Motor neuron (in vitro differentiated cells): ENCODE measurements around the gene NKAIN4. TPM values are rescaled to one million over a fixed set of nuclear protein-coding genes. Genes with fewer than 3 reads are reported as not detected.

ENCODE experiments used
- ATAC-seq, 8 experiments: fragments of 200-7000 bp; cut with Tn5 transposase; replicated peaks in 6 of 8; 2 replicates each; pipeline ENCODE4 v1.8.0; 2021; ENCODE audit warnings: mild to moderate bottlenecking in 8 of 8, moderate library complexity in 8 of 8
- H3K27ac ChIP-seq, 2 donors: fragments of 250-450 bp; sonication (Bioruptor Pico); 2 replicates each; pipeline ENCODE4 v1.9.0; 2021; ENCODE audit warnings: antibody characterized with exemption in 2 of 2, mild to moderate bottlenecking in 2 of 2, moderate library complexity in 1 of 2
- H3K4me1 ChIP-seq, 2 donors: fragments of 250-450 bp; sonication (Bioruptor Pico); replicated peaks in 1 of 2; 2 replicates each; pipeline ENCODE4 v1.6.1; 2021; ENCODE audit warnings: antibody characterized with exemption in 2 of 2, mild to moderate bottlenecking in 2 of 2, moderate library complexity in 1 of 2
- H3K4me3 ChIP-seq, 5 donors: fragments of 250-450 bp; sonication (Bioruptor Pico); 2 replicates each; pipeline ENCODE4 v1.9.0; 2021; ENCODE audit warnings: antibody characterized with exemption in 5 of 5, mild to moderate bottlenecking in 5 of 5, moderate library complexity in 4 of 5
- WGBS, 10 experiments: fragments of 450-650 bp; shearing (Covaris generic); methylation state at CpG; one replicate each; pipeline ENCODE4 v1.0.0; 2022; 5-methylcytosine and 5-hydroxymethylcytosine counted together
- in situ Hi-C, 9 experiments: fragments of 400-800 bp; cut with MboI; loops; one replicate each; pipeline ENCODE4 v1.15.0; 2021; ENCODE audit warnings: low sequenced_read_pairs in 9 of 9, low pct_unique_long_range_greater_than_20kb in 2 of 9; ENCODE audit not compliant: unreplicated experiment in 9 of 9
- total RNA-seq, 8 experiments: library from RNA; unstranded; fragments of 300-600 nt; gene quantifications; 2 replicates each; pipeline versions ENCODE4 v1.2.3 to v1.2.4, GENCODE V29; 2022

The NKAIN4 gene
- total RNA-seq, result 100 to 1,000 TPM in 1 of 8 experiments, 10 to 100 TPM in 4, under 1 TPM in 3; 0.31 to 102 (median 18.5) TPM

DNA sequence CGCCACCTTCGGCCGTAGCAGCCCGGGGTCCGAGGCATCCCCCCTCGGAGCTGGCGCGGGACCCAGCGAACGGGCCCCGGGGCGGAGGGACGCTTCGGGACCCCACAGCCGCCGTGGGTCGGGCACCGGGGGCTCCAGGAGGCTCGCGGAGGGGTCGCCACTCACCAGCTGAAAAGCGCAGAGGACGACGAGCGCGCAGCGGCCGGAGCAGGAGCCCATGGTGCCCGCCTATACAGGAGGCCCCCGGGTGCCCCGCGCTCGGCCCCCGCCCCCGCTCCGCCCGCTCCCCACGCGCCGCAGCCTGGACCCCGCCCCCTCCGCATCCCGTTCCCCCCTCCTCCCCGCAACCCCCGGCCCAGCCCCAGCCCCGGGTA, at the start of gene NKAIN4:
NKAIN4 (minus strand) TSS at position 232 of the 374 bp plus-strand sequence; CDS start at position 219, 13 bp downstream.
- Histone ChIP-seq H3K4me3 (peak within 1 kb of the TSS; percentile 36 to 73 (median 43)), H3K27ac (peak within 1 kb of the TSS; percentile 73 to 86), H3K4me1 (peaks cover 49 to 58% of the 10 kb centered on the region in 2 donors)
- peak in 3 of 8 experiments; percentile 31 to 46 (median 38) for ATAC-seq
- in situ Hi-C loops, result no loop called here
- no CpG with 5 or more reads among the region's 46 CpGs for WGBS, 10 experiments

DNA sequence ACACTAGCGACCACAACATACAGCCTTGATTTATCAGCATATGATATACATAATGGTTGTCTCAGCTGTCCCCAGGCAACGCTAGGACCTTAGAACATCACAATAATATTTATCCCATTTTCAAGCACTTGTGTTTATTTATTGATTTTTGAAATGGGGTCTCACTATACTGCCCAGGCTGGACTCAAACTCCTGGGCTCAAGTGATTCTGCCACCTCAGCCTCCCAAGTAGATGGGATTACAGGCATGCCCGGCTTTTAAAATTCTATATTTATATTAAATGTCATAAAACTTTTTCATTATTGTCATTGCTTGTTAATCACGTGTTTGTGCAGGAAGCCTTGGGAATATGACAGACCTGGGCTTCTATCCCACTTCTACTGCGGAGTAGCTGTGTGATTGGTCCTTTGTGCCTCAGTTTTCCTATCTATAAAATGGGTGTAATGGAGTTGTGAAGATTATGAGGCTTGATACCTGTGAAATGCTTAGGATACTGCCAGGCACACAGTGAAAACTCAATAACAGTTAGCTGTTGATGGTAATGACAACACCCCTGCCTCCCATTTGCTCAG, 48.9 kb upstream of the NKAIN4 start:
- Histone ChIP-seq H3K4me3 (no peak overlapping the region), H3K4me1 (peaks cover 10 to 12% of the 10 kb centered on the region in 2 donors), H3K27ac (no peak overlapping the region)
- 26 to 82% (median 50%) methylated on average over 1 to 5 of the region's 5 CpGs; no CpG with 5 or more reads in 1 of the 10 experiments for WGBS, 10 experiments
- ATAC-seq, result no peak
- in situ Hi-C loops, result no loop called here

DNA sequence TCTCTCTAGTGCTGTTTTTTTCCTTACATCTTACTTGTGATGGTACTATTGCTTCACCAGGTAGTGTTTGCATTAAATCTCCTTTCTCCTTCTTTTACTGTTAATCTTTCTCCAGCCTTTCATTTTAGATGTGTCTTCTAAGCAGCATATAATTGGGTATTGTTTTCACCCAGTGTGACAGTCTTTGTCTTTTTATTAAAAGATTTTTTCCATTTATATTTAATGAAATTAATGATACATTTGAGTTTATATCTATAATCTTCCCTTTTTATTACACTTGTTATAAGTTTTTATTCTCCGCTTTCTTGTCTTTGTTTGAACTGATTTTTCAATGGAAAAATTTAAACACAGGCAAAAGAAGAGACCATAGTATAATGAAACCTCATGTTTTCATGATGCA, 47.4 kb upstream of the NKAIN4 start:
- WGBS, 10 experiments, result 89 to 100% (median 95%) methylated on average over 1 of the region's 1 CpG; no CpG with 5 or more reads in 1 of the 10 experiments
- Histone ChIP-seq H3K4me1 (peaks cover 13 to 14% of the 10 kb centered on the region in 2 donors), H3K4me3 (no peak overlapping the region), H3K27ac (no peak overlapping the region)
- no peak for ATAC-seq
- in situ Hi-C loops, result no loop called here

DNA sequence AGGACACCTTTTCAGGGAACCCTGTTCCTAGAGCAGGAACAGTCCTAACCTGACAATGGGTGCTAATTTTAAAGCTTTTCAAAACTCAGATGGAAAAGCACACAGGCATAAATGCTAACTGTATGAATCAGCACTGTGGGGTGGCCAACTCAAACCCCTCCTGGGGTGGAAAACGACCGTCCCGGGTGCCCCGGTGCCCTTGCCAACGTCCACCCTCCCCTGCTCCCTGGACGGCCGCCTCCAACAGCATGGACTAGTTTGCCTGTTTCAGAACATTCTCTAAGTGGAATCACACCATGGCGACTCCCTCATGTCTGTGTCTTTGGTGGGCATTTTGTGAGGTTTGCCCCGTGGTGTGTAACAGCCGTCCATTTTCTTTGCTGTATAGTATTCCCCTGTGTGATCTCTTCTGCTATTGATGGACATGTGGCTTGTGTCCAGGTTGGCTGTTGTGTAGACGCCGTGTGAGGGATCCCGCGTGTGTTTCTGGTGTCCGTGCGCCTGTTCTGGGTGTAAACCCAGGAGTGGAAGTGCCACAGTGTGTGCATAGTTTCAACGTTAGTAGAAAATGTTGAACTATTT, 44.6 kb upstream of the NKAIN4 start:
- no peak for ATAC-seq
- in situ Hi-C loops, result loop anchor here in 1 of 9 experiments (25.0 kb wide), 1 partner anchor 88 kb away; no protein-coding TSS in a partner anchor
- whole genome bisulfite sequencing, 10 experiments, result 21 to 84% (median 73%) methylated on average over 4 to 14 of the region's 17 CpGs; no CpG with 5 or more reads in 3 of the 10 experiments
- Histone ChIP-seq H3K4me1 (peaks cover 20 to 23% of the 10 kb centered on the region in 2 donors), H3K4me3 (no peak overlapping the region), H3K27ac (no peak overlapping the region)

DNA sequence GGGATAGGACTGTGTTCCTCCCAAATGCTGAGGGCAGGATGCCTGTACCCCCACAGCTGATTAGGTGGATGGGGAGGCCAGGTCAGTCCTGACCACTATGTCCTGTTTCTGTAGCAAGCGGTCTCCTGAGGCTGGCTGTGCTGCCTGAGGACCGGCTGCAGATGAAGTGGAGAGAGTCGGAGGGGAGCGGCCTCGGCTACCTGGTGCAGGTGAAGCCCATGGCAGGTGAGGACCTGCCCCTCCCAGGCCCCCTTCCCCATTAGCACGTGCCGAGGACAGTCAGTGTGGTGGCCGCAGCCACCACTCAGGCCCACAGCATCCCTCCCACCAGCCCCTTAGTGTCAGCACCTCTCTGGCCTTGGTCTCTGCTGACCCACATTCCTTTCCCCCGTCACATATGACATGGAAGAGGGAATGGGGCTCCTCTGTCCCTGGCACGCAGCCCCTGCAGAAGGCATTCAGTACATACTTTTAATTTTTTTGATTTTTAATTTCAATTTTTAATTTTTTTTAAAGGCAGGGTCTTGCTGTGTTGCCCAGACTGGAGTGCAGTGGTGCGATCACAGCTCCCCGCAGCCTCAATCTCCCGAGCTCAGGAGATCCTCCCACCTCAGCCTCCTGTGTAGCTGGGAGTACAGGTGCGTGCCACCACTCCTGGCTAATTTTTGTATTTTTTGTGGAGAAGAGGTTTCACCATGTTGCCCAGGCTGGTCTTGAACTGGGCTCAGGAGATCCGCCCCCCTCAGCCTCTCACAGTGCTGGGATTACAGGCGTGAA, 43.7 kb upstream of the NKAIN4 start:
- Histone ChIP-seq H3K4me3 (no peak overlapping the region), H3K4me1 (peaks cover 20 to 23% of the 10 kb centered on the region in 2 donors), H3K27ac (no peak overlapping the region)
- in situ Hi-C loops, result loop anchor here in 1 of 9 experiments (25.0 kb wide), 1 partner anchor 89 kb away; no protein-coding TSS in a partner anchor
- WGBS, 10 experiments, result 40 to 100% (median 88%) methylated on average over 1 to 6 of the region's 16 CpGs; no CpG with 5 or more reads in 4 of the 10 experiments
- ATAC-seq, result no peak

DNA sequence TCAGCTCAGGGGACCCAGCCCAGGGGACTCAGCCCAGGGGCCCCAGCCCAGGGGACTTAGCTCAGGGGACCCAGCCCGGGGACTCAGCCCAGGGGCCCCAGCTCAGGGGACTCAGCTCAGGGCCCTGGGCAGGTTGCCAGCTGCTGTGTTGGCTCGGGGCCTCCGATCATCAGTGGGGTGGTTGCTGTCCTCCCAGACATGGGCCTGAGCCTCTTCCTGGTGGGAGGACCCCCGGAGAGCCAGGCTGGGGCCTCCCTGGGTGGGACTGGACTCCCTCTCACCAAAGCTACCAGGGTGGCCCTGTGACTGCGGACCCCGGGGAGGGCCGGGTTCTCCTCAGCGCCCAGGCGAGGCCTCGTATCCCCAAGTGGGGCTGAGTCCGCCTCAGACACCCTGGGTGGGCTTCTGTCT, 43.1 kb upstream of the NKAIN4 start:
- WGBS, 10 experiments, result no CpG with 5 or more reads among the region's 11 CpGs
- in situ Hi-C loops, result loop anchor here in 1 of 9 experiments (25.0 kb wide), 1 partner anchor 90 kb away; no protein-coding TSS in a partner anchor
- ATAC-seq, result peak in 2 of 8 experiments; percentile 3
- H3K27ac ChIP-seq, result no peak overlapping the region
- H3K4me1 ChIP-seq, result peaks cover 20 to 23% of the 10 kb centered on the region in 2 donors
- H3K4me3 ChIP-seq, result no peak overlapping the region

DNA sequence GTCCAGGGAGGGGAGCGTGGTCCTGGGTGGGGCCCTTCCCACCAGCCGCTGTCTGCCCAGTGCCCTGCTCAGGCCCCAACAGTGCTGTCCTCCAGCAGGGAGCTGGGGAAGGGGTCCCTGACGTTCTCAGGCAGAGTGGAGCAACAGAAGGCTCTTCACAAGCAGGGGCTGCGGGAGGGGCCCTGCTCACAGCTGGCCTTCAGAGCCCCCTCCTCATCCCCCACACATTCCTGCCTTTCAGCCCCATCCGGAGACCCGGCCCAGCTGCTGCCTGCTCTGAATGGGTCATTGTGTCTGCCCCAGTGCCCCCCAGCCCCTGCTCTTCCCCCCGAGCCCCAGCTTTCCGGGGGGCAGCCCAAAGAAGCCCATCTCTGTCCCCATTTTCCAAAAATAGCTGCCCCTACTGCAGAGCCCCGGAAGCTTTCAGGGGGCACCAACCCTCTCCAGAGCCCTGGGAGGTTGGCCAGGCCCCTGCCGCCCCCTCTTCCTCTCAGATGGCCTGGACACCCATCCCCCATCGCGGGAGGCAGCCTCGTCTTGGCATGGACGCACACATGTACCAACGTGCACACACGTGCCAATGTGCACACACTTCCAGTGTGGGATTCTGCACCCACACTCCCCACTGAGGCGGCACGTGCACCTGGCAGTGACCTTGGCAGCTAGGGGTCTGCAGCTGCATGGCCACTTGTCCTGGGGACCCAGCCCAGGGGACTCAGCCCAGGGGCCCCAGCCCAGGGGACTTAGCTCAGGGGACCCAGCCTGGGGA, 42.5 kb upstream of the NKAIN4 start:
- in situ Hi-C loops, result loop anchor here in 1 of 9 experiments (25.0 kb wide), 1 partner anchor 91 kb away; no protein-coding TSS in a partner anchor
- Histone ChIP-seq H3K4me3 (no peak overlapping the region), H3K27ac (no peak overlapping the region), H3K4me1 (peaks cover 20 to 23% of the 10 kb centered on the region in 2 donors)
- peak in 7 of 8 experiments; percentile 7 to 39 (median 20) for ATAC-seq
- WGBS, 10 experiments, result 43% methylated on average over 3 of the region's 18 CpGs; no CpG with 5 or more reads in 9 of the 10 experiments

DNA sequence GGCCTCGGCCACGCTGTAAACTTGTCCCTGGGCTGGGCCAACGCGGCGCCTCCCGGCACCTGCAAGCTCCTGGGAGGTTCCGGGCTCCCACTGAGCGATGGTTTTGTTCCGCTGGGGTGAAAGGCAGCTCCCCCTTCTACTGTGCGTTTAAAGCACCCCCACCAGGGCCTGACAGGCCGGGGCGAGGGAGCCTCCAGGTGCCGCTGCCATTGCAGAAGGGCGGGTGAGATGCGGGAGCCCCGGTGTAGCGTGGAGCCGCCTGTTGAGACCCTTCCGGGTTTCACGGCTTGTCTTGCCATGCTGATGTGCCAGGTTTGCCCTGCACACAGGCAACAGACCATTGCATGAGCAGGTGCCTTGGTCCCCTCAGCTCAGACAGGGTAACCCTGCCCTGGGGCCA, 41.6 kb upstream of the NKAIN4 start:
- WGBS, 10 experiments, result 0 to 80% (median 37%) methylated on average over 1 to 11 of the region's 20 CpGs; no CpG with 5 or more reads in 6 of the 10 experiments
- in situ Hi-C loops, result loop anchor here in 1 of 9 experiments (25.0 kb wide), 1 partner anchor 91 kb away; no protein-coding TSS in a partner anchor
- no peak overlapping the region for H3K4me3 ChIP-seq
- peaks cover 26 to 29% of the 10 kb centered on the region in 2 donors for H3K4me1 ChIP-seq
- no peak overlapping the region for H3K27ac ChIP-seq
- ATAC-seq, result peak in 2 of 8 experiments; percentile 1 to 2

DNA sequence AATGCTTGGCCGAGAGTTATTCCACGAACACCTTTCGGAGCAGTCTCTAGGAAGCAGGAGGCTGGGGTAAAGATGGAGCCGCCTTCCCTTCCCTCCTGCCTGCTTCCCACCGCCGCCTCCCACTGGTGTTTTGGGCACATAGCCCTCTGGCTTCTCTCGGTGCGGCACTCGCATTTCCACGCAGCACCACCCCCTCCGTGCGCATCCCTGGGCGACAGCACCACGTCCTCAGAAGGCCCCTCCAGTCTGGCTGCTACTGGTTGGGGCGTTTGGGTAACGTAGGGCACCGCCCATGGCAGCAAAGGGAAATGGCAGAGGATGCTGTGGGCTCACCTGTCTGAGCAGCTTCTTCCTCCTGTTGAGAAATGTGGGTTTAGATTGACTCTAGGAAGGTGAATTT, 41.2 kb upstream of the NKAIN4 start:
- Histone ChIP-seq H3K27ac (no peak overlapping the region), H3K4me3 (no peak overlapping the region), H3K4me1 (peaks cover 26 to 31% of the 10 kb centered on the region in 2 donors)
- ATAC-seq, result peak in 2 of 8 experiments; percentile 1 to 12
- WGBS, 10 experiments, result 8 to 100% (median 80%) methylated on average over 1 to 5 of the region's 17 CpGs; no CpG with 5 or more reads in 6 of the 10 experiments
- in situ Hi-C loops, result loop anchor here in 1 of 9 experiments (25.0 kb wide), 1 partner anchor 92 kb away; no protein-coding TSS in a partner anchor

DNA sequence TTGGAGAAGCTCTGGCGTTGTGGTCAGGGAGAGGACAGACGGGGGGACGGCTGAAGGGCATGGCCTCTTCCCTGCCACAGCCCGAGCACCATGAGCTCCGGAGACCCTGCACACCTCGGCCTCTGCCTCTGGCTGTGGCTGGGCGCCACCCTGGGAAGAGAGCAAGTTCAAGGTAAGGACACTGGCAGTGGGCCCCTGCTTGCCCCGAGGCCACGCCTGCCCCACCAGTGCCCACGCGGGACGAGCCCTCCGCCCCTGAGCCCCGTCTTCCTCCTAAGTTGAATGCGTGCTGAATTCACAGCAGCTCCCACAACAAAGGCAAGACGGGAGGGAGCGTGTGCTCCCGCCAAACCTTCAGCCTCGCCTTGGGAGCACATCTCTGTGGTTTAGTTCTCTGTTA, 40.8 kb upstream of the NKAIN4 start:
- WGBS, 10 experiments, result 61 to 65% methylated on average over 2 to 10 of the region's 19 CpGs; no CpG with 5 or more reads in 8 of the 10 experiments
- no peak overlapping the region for H3K4me3 ChIP-seq
- peaks cover 26 to 31% of the 10 kb centered on the region in 2 donors for H3K4me1 ChIP-seq
- in situ Hi-C loops, result loop anchor here in 1 of 9 experiments (25.0 kb wide), 1 partner anchor 92 kb away; no protein-coding TSS in a partner anchor
- ATAC-seq, result peak in 1 of 8 experiments; percentile 1
- no peak overlapping the region for H3K27ac ChIP-seq

DNA sequence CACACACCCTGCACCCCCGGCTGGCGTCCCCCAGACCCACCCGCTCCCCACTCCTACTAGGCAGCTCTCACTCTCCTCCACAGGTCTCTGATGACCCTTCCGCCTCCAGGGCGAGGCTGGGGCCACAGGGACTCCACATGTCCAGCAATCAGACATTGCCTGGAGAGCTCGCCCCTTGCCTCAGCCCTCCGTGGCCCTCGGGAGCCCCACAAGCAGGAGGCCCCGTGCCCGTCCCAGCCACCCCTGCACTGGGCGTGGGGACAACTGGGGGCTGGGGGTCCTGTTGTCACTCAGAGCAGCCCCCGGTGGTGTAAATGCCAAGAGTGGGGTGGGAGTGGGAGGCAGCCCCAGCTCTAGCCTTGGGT, 40.3 kb upstream of the NKAIN4 start:
- in situ Hi-C loops, result loop anchor here in 1 of 9 experiments (25.0 kb wide), 1 partner anchor 93 kb away; no protein-coding TSS in a partner anchor
- peak in 1 of 8 experiments; percentile 0 for ATAC-seq
- Histone ChIP-seq H3K4me3 (no peak overlapping the region), H3K27ac (no peak overlapping the region), H3K4me1 (peaks cover 26 to 31% of the 10 kb centered on the region in 2 donors)
- WGBS, 10 experiments, result no CpG with 5 or more reads among the region's 12 CpGs
